Bone marrow (tissue), 2 donors: ENCODE measurements around the gene GNAT3.

ENCODE experiments used
- DNase-seq, 2 donors: peaks; one replicate each; lab custom pipeline; 2025; lab: John Stamatoyannopoulos, UW

Gene GNAT3

GRCh38 chr7:80500325-80500724 lies 11.5 kb downstream of the GNAT3 start:
- no peak for DNase-seq

GRCh38 chr7:80499350-80499953 lies 12.4 kb downstream of the GNAT3 start:
- DNase-seq: peak in 1 of 2 donors; percentile 21

DNA sequence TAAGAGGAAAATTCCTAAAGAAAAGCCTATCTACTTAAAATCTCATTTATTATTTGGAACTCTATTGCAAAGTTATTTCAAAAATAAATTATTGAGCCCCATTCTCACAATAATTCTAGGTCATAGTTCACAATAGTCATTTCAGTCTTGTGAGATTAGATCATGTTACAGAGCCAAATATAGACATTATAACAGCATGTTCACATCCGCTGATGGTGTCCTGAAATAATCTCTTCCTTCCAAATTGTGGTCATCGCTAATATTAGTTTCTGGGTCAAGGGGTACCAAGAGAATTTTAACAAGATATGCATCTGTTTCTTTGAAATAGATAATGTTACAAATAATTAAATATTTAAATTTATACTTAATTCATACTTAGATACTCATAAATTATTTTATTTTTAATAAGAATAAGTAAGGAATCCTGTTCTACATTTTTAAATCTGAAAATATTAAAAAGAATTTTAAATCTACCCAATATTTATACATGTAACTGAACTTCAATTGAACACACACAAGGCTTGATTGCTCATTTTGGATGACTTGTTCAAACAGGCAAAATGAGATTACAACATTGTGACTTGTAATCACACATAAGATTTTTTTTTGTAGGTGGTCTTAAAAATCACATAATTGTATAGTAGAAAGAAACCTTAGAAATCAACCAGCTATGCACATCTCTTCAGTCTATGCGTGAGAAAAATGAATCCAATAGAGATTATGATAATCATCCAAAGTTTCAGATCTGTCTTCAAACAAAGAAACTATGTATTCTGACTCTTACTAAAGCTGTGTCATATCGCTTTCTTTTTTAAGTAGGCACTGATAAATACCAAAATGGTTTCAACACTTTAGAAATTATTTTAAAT lies 13.1 kb downstream of the GNAT3 start:
- no peak for DNase-seq

DNA sequence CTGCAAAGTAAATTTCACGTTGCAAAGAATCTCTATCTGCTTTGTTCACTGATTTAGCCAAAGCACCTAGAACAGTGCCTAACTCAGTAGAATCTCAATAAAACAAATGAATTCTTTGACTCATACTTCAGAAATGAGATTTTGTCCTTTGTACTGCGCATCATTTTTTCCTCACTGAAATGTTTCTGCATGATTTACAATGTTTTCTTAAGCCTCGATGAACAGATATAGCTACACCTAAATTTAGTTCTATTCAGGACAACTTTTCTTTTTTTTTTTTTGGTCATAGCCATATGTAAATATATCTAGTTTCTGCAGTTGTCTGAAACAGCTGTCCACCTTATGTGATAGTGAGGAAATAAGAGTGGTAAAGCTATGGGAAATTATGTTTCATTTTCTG lies 15.3 kb downstream of the GNAT3 start:
- DNase-seq: no peak

GRCh38 chr7:80493121-80493849 lies 18.6 kb downstream of the GNAT3 start:
- DNase-seq: no peak

DNA sequence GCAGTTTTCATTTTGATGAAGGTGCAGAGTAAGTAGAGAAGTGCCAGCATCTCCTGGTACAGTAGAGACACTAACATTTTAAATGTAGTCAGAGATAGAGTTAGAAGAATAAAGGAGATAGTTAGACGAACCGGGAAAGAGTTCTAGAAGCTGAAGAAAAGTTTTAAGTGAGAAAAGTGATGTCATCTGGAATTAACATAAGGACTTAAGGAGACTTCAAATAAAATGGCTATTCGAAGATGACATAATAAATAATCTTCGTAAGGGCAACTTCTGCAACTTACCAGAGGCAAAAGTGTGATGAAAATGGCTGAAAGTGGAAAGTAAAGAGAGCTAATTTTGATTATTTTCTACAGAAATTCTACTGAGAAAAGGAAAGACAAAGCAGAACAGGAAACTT lies 20.4 kb downstream of the GNAT3 start:
- DNase-seq: no peak

- DNase-seq: no peak
These were observed 23.0 kb downstream of the GNAT3 start for GRCh38 chr7:80488851-80489370.

GRCh38 chr7:80488406-80488805 lies 23.5 kb downstream of the GNAT3 start:
- DNase-seq: no peak

- no peak for DNase-seq
These were observed 26.1 kb downstream of the GNAT3 start for GRCh38 chr7:80485721-80486120.

GRCh38 chr7:80482950-80483349 lies 28.9 kb downstream of the GNAT3 start:
- DNase-seq: no peak

DNA sequence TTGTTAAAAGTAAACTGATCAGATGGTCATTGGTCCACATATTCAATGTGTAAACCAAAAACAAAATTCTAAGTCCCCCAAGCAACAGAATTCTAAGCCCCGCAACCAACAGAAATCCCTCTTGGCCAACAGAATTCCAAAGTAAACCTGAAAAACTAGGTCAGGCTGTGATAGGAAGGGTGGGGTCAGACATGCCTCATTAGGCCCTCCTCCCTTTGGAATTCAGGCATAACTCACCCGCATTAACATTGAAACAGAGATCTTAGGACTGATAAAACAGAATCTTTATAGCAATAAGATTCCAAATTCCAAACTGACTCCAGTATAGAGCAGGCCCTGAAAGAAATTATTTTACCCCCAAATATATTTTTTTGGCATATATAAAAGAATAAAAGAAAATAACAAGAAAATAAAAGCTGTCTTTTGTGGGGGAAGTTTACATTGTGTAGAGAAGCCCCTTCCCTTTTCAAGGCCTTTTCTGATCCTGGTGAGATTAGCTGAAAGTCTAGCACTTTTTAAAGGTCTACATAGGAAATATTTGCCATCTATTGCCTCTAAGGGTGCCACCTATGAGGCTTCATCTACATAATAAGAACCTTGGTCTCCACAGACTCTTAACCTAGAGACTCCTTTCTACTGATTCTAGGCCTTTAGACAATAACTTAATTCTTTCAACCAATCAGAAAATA lies 30.5 kb downstream of the GNAT3 start:
- no peak for DNase-seq

DNA sequence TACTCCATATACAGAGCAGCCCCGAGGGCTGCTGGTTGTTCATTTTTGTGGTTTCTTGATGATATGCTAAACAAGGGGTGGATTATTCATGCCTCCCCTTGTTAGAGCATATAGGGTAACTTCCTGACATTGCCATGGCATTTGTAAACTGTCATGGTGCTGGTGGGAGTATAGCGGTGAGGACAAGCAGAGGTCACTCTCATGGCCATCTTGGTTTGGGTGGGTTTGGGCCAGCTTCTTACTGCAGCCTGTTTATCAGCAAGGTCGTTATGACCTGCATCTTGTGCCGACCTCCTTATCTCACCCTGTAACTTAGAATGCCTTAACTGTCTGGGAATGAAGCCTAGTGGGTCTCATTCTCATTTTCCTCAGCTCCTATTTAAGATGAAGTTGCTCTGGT lies 31.3 kb downstream of the GNAT3 start:
- DNase-seq: no peak

DNA sequence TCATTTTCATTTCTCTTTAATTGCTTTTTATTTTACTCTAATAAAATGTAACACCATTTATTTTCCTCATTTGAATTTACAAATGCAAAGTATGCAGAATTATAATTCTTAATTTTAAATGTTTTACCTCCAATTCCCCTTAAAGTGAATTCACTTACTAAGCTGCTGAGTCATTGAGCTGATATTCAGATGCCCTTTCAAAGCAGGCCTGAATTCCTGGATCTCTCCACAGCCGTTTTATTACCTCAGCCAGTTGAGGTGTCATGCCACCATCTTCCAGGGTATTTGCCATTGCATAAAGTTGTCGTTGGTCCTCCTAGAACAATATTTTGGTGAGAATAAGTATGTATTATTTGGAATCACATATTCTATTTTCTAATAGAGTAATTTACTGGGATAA lies 33.2 kb downstream of the GNAT3 start:
- no peak for DNase-seq

DNA sequence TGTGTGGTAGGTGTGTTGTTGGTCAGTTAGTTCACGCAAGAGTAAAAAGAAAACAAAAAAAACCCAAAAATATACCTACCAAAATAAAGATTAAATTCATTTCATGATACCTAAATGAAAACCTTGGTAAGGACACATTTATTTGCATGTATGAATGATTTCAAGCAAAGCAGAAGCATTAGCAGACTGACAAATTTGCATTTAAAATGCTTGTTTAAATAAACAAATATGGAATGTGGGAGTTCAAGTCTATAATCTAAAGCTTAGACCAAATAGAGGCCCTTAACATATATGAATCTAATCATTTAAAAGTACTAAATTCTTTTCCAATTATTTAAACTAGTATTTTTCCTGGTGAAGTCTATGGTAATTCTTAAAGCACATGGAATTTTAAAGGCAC lies 35.8 kb downstream of the GNAT3 start:
- DNase-seq: no peak

- no peak for DNase-seq
These were observed 36.5 kb downstream of the GNAT3 start for GRCh38 chr7:80475383-80475782.

DNA sequence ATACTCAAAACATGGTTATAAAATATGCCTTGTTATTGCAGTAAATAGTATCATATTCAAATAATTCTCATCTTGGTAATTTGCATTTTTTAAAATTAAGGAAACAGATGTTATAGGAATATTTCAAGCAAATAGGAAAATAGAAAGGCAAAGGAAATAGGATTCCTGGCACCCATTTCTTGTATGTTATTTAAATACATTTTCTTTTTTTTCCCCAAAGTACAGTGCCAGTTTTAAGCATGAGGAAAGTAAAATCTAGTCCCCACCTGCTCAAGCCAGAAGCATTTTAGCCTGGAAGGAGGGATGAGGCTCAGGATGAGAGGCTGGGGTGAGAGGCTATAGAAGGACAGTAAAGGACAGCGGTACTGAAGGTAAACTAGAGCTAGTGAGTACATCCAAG lies 38.1 kb downstream of the GNAT3 start:
- DNase-seq: no peak

DNA sequence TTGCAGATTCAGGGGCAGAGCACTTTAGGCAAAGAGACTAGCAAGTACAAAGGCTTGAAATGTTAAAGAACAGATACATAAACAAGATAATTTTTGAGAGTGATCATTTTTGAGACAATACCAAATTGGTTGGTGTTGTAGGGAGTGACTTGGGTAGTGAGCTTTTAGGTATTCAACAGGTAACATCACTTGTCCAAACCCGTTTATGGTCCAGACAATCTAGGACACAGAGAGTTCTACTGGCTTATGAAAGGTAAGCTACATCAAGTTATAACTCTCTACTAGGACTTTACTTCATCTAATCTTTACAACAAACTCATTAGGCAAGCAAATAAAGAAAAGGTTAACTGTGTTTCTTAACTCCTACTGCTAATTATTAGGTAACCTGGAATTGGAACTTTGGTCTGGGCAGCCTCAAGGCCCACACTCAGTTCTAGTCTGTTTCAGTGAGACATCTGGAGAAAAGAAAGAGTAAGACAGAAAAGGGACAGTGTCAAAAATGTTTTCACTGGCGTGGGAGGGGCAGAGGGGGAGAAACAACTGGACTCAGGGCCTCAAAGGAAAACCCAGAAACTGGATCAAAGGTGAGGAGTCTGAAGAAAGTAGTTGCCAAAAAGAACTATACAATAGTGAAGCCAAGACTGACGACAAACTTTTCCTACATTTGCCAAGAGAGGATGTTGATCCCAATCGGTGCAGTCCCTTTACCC lies 39.2 kb downstream of the GNAT3 start:
- DNase-seq: no peak

- no peak for DNase-seq
These were observed 42.7 kb downstream of the GNAT3 start for GRCh38 chr7:80468931-80469714.

- DNase-seq: no peak
These were observed 44.8 kb downstream of the GNAT3 start for GRCh38 chr7:80467069-80467468.

DNA sequence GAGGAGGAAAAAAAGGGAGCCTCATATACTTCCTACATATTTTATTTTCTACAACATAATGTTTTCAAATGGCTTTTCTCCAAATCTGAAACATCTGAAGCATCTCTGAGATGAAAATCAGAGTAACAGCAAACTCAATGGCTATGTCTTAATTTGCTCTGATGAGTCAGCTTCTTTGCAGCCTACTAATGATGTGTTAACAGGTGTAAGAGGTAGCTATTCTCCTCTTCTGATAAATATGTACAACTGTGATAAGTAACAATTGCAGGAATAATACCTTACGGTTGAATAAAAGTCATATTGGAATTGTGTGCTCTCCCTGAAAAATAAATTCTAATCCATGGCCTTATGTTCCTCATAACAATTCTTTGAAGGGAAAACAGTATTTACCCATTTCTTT lies 45.2 kb downstream of the GNAT3 start:
- DNase-seq: no peak

DNA sequence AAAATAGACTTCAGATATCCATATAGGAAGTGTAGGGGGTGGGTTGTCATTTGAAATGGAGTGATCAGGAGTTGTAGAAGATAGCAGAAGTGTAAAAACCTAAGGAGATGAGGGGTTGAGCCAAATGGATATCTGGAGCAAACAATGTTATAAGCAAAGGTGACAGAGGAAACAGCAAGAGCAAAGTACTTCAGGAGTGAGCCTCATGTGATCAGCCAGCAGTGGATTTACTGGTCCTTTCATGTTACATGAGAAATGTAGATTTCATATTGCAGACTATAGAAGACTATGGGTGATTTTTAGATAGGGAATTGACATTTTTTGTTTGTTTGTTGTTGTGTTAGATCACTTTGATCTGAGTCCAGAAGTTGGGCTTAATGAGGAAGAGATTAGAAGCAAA lies 47.7 kb downstream of the GNAT3 start:
- no peak for DNase-seq
